Left lung (tissue), 10 donors: ENCODE data around the gene MED10. TPM values are rescaled to one million over a fixed set of nuclear protein-coding genes. Genes with fewer than 3 reads are reported as not detected.

Experiments
- ATAC-seq: fragments of 200-7000 bp; cut with Tn5 transposase; one replicate; pipeline ENCODE4 v1.9.1; 2020; ENCODE audit warnings: moderate library complexity
- DNase-seq, 4 donors: peaks; one replicate each; pipeline ENCODE4 v3.0.0-alpha.2; 2013 to 2020
- H3K27ac ChIP-seq, 2 donors: fragments of 200-600 bp; sonication (generic) in 1 of 2; one replicate each; pipeline versions ENCODE4 v1.5.0 to v1.8.0; 2020 to 2021
- H3K27me3 ChIP-seq, 2 donors: fragments of 200-600 bp; sonication (generic) in 1 of 2; one replicate each; pipeline versions ENCODE4 v1.5.0 to v1.8.0; 2020 to 2021
- H3K36me3 ChIP-seq, 2 donors: fragments of 200-600 bp; sonication (generic) in 1 of 2; one replicate each; pipeline versions ENCODE4 v1.5.0 to v1.8.0; 2020 to 2021
- H3K4me1 ChIP-seq, 2 donors: fragments of 200-600 bp; one replicate each; pipeline ENCODE4 v1.8.0; 2021
- H3K4me3 ChIP-seq, 2 donors: fragments of 200-600 bp; sonication (generic) in 1 of 2; one replicate each; pipeline versions ENCODE4 v1.5.0 to v1.8.0; 2020 to 2021; ENCODE audit warnings: mild to moderate bottlenecking in 1 of 2
- H3K9me3 ChIP-seq, 2 donors: fragments of 200-600 bp; sonication (generic) in 1 of 2; one replicate each; pipeline versions ENCODE4 v1.5.0 to v1.8.0; 2020 to 2021
- intact Hi-C, 2 donors: fragments of 100-400 bp; cut with DNase I; formaldehyde crosslinking; loops; one replicate each; pipeline versions ENCODE4 v1.11.2 to v1.14.2; 2022
- polyA plus RNA-seq, 6 donors: library from polyadenylated mRNA; unstranded; fragments of 120-200 nt; gene quantifications; one replicate each; pipeline ENCODE4 v1.2.1, GENCODE V29; 2013; ENCODE audit not compliant: insufficient read length in 6 of 6
- total RNA-seq, 2 donors: library from RNA; stranded (reverse); fragmentation: NEBNext Ultra II Directional; extraction: Animal tissue kit (Norgen Biotek cat#: 25700); gene quantifications; one replicate each; pipeline ENCODE4 v1.2.1, GENCODE V29; 2021
- TF ChIP-seq, protein P1 (sequence below), 2 donors: fragments of 200-600 bp; sonication (generic) in 1 of 2; IDR thresholded peaks; one replicate each; pipeline versions ENCODE4 v1.5.0 to v1.8.0; 2021; ENCODE audit warnings: antibody characterized with exemption in 2 of 2
- donor health status: DM: no; HTN: yes; CAD: no.
- donor health status: DM: no; HTN: no; CAD: no.

The MED10 gene
- total and polyA plus RNA-seq, 8 donors = 21.4 to 50.6 (median 39.0) TPM

DNA sequence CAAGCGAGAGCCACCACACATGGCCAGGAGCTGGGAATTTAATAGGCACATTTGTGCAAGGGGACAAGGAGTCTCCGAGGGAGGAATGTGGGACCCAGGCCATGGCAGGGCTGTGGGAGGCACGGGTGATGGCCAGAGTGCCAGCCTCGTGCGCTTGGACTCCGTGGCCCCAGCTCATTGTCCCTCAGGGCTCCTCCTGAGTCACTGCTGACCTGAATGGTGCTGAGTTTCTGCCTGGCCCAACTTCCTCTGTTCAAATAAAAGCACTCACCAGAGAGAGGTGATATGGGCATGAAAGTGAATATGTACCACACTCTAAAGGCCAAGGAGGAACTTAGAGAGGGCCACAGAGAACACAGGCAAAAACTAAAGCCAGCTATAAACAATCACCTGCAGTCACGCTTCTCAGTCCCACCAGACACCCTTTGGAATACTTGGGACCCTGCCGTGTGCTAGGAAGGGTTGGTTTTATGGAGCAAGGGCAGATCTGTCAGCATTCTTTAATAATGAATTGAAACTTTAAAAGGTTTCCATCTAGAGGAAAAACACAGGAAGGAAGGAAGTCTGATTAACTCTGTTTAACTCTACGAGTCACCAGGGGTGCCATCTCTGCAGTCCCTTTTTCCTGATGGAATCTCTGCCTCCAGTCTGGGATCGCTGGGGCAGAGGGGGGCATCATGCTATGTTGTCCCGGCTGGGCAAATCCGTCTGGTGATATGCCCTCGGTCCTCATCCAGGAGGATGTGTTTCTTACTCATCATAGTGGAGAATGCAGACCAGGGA is 45.2 kb upstream of the MED10 start:
- intact Hi-C loops = no loop called here
- Histone ChIP-seq H3K27me3 (peaks cover 0 to 24% of the 10 kb centered on the region in 2 donors), H3K4me1 (no peaks in the 10 kb centered on the region), H3K4me3 (no peak overlapping the region), H3K27ac (no peak overlapping the region), H3K36me3 (no peaks in the 10 kb centered on the region), H3K9me3 (no peaks in the 10 kb centered on the region)
- DNase-seq = no peak
- no peak for ATAC-seq
- TF ChIP-seq, protein P1, sequence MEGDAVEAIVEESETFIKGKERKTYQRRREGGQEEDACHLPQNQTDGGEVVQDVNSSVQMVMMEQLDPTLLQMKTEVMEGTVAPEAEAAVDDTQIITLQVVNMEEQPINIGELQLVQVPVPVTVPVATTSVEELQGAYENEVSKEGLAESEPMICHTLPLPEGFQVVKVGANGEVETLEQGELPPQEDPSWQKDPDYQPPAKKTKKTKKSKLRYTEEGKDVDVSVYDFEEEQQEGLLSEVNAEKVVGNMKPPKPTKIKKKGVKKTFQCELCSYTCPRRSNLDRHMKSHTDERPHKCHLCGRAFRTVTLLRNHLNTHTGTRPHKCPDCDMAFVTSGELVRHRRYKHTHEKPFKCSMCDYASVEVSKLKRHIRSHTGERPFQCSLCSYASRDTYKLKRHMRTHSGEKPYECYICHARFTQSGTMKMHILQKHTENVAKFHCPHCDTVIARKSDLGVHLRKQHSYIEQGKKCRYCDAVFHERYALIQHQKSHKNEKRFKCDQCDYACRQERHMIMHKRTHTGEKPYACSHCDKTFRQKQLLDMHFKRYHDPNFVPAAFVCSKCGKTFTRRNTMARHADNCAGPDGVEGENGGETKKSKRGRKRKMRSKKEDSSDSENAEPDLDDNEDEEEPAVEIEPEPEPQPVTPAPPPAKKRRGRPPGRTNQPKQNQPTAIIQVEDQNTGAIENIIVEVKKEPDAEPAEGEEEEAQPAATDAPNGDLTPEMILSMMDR (IDR thresholded peaks at IDR 0.05) = no peak

DNA sequence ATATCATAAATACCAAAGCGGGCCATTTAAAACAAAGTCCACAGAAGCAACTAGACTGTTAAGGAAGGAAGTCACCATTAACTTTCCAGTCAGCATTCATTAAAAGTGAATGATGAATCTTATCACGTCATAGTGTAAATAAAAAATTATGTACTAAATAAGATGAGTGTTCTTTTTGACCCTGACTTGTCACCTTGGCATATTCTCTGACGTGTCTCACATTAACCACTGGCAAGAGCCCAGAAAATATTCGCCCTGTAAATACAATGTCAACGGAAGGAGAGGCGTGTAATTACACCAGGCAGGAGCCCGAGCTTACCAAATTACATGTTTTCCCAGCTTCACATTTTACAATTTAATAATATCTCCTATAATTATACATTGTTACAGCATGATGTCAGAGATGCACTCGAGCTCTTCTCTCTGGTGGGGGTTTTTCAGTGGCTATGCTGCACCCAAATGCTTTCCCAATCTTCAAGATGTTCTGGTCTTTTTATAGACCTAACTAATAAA is 41.0 kb upstream of the MED10 start:
- TF ChIP-seq, protein P1 (IDR thresholded peaks at IDR 0.05) = no peak
- no peaks in the 10 kb centered on the region for H3K36me3 ChIP-seq
- ATAC-seq (no peak), DNase-seq (no peak)
- no peaks in the 10 kb centered on the region for H3K9me3 ChIP-seq
- intact Hi-C loops = no loop called here
- peaks cover 0 to 14% of the 10 kb centered on the region in 2 donors for H3K27me3 ChIP-seq
- no peak overlapping the region for H3K27ac ChIP-seq
- H3K4me1 ChIP-seq = no peaks in the 10 kb centered on the region
- H3K4me3 ChIP-seq = no peak overlapping the region

DNA sequence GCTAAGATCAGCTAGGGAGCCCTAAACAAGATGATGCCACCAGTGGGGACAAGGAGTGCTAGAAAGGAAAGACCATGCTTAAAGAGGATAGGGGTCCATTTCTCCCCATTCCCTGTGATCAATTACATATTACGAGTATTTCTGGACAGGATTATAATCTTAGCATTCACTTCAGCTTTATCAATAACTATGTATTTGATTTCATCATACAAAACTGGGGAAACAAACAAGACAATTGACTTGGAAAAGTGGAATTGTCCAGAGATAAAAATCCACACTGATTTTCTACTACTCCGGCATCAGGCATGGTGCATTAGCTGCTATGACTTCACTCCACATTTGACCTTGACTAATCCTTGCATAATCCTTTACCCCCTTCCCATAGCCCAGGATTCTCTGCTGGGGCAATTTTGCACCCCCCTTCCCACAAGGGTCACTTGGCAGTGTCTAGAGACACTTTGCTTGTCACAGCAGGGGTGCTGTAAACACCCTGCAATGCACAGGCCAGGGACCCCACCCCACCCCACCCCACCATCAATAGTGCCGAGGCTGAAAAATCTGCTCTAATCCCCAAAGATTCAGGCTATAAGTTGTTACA is 40.4 kb upstream of the MED10 start:
- Histone ChIP-seq H3K27ac (no peak overlapping the region), H3K4me1 (no peaks in the 10 kb centered on the region), H3K36me3 (no peaks in the 10 kb centered on the region), H3K27me3 (peaks cover 0 to 14% of the 10 kb centered on the region in 2 donors), H3K9me3 (no peaks in the 10 kb centered on the region), H3K4me3 (no peak overlapping the region)
- ATAC-seq (no peak), DNase-seq (no peak)
- TF ChIP-seq, protein P1 (IDR thresholded peaks at IDR 0.05) = no peak
- intact Hi-C loops = no loop called here

DNA sequence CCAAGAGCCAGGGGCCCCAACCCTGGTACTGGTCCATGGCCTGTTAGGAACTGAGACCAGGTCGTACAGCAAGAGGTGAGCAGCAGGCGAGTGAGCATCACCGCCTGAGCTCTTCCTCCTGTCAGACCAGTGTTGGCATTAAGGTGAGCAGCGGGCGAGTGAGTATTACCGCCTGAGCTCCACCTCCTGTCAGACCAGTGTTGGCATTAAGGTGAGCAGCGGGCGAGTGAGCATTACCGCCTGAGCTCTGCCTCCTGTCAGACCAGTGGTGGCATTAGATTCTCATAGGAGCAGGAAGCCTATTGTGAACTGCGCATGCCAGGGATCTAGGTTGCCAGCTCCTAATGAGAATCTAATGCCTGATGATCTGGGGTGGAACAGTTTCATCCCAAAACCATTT is 39.3 kb upstream of the MED10 start:
- Histone ChIP-seq H3K27ac (no peak overlapping the region), H3K4me1 (no peaks in the 10 kb centered on the region), H3K36me3 (no peaks in the 10 kb centered on the region), H3K4me3 (no peak overlapping the region), H3K27me3 (peaks cover 0 to 14% of the 10 kb centered on the region in 2 donors), H3K9me3 (no peaks in the 10 kb centered on the region)
- TF ChIP-seq, protein P1 (IDR thresholded peaks at IDR 0.05) = no peak
- intact Hi-C loops = no loop called here
- ATAC-seq (no peak), DNase-seq (no peak)

DNA sequence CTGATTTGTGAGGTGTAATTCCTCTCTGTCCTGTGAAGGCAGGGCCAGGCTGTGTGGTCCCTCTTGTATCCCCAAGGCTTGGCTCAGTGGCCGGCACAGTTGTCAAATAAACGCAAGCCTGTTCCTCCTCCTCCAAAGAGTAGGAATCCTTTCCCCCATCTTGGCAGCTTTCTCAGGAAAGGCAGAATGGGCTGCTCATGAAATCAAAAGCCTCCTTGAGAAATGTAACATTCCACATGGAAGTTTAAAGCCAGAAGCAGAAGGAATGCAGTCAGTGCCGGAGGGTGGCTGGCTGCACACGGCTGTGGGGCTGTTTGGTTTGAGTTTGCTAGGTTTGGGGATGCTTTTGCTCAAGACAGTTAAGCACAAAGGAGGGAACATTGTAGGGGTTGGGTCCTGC is 34.5 kb upstream of the MED10 start:
- Histone ChIP-seq H3K4me1 (no peaks in the 10 kb centered on the region), H3K4me3 (no peak overlapping the region), H3K9me3 (peaks cover 0 to 2% of the 10 kb centered on the region in 2 donors), H3K27ac (no peak overlapping the region), H3K36me3 (no peaks in the 10 kb centered on the region), H3K27me3 (peaks cover 0 to 14% of the 10 kb centered on the region in 2 donors)
- DNase-seq = no peak
- intact Hi-C loops = no loop called here
- TF ChIP-seq, protein P1 (IDR thresholded peaks at IDR 0.05) = no peak
- no peak for ATAC-seq
